ENCODE measurements around the gene S100A1. TPM values are rescaled to one million over a fixed set of nuclear protein-coding genes. Genes with fewer than 3 reads are reported as not detected.
A peak's percentile ranks its signal among the peaks of the same experiment; 100 is the strongest.
"Not testable (repeated sequence)": the region's sequence is repeated elsewhere in the genome, so short reads cannot be mapped to it uniquely, and the experiment has no call there.

Gene S100A1
- not detected in 2 replicates for total RNA-seq

DNA sequence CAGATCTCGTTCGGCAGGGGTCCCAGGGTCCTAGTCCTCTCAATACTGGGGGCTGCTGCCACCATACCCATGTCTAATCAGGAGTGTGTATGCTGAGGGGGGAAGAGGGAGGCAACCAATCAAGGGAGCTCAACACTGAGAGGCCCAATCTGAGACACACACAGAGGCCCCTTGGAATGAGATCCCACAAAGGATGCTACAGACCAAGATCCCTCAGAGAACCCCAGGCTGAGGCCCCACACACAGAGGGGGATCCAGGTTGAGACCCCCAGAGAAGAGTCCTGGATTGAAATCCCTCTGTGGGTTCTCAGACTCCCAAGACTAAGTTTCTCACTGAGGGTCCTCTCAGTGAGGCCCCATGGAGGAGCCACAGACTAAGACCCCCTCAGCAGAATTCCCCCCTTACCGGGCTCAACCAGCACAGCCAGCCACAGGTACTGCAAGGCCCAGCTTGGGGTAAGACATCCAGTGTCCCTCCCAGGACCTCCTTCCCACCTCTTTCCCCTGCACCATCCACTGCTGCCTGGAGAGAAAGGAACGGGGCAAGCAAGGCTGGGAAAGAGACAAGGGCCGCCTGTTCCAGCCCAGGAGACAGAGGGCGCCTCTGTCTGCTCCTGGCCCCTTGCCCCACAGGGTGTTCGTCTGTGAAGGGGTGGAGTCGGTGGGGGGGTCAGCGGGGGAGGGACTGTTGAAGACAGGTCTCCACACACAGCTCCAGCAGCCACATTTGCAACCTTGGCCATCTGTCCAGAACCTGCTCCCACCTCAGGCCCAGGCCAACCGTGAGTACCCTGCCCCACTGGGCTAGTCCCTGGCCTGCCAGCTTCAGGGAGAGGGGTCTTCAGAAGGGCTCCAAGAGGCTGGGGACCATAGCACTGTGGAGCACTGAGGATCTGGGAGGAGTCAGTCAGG lies at the start of gene S100A1:
Gene S100A1, plus strand, starts transcription at position 720 of the 912 bp plus-strand sequence. CDS start 2,088 bp downstream, outside the sequence.
- peaks cover 16% of the 10 kb centered on the region for H3K4me1 Mint-ChIP-seq
- H3K9me3 Mint-ChIP-seq, result no peaks in the 10 kb centered on the region
- H3K27me3 Mint-ChIP-seq, result no peaks in the 10 kb centered on the region
- peaks cover 3% of the 10 kb centered on the region for H3K36me3 Mint-ChIP-seq (ENCODE audit: low read depth)
- no peak within 1 kb of the TSS for H3K27ac Mint-ChIP-seq
- DNase-seq, result no peak
- no peak within 1 kb of the TSS for H3K4me3 Mint-ChIP-seq
- intact Hi-C loops (cut with micrococcal nuclease), result no loop called here

- Mint-ChIP-seq H3K27ac (no peak overlapping the region), H3K9me3 (no peaks in the 10 kb centered on the region), H3K27me3 (peaks cover 26% of the 10 kb centered on the region), H3K36me3 (ENCODE audit: low read depth) (no peaks in the 10 kb centered on the region), H3K4me3 (no peak overlapping the region), H3K4me1 (peaks cover 6% of the 10 kb centered on the region)
- no peak for DNase-seq
- intact Hi-C loops (cut with micrococcal nuclease), result no loop called here
Measured at GRCh38 chr1:153578490-153578889, 49.7 kb upstream of the S100A1 start.

DNA sequence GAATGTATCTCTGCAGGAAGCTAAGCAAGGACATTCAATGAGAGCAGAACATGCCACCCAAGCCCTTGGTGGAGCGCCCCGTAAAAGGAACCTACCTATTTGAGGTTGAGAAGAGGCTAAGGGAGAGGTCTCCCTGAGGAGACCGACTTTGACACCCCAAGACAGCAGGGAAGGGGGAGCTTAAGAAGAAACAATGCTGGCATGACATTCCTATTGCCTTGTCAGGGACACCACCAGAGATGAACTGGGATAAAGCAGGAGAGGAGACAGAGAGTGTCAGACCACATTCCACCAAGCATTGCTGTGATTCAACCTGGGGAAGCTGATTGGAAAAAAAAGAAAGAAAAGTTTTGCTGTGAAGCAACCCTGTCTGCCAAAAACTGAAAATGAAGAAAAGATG lies 49.3 kb upstream of the S100A1 start:
- no peak for DNase-seq
- Mint-ChIP-seq H3K4me1 (peaks cover 6% of the 10 kb centered on the region), H3K4me3 (no peak overlapping the region), H3K36me3 (ENCODE audit: low read depth) (no peaks in the 10 kb centered on the region), H3K27me3 (peaks cover 29% of the 10 kb centered on the region), H3K9me3 (no peaks in the 10 kb centered on the region), H3K27ac (no peak overlapping the region)
- intact Hi-C loops (cut with micrococcal nuclease), result no loop called here

DNA sequence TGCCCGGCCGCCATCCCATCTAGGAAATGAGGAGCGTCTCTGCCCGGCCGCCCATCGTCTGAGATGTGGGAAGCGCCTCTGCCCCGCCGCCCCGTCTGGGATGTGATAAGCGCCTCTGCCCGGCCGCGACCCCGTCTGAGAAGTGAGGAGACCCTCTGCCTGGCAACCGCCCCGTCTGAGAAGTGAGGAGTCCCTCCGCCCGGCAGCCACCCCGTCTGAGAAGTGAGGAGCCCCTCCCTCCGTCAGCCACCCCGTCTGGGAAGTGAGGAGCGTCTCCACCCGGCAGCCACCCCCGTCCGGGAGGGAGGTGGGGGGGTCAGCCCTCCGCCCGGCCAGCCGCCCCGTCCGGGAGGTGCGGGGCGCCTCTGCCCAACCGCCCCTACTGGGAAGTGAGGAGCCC lies 45.4 kb upstream of the S100A1 start:
- H3K4me1 Mint-ChIP-seq; H3K4me3 Mint-ChIP-seq; DNase-seq; H3K27ac Mint-ChIP-seq; H3K36me3 Mint-ChIP-seq (ENCODE audit: low read depth); H3K9me3 Mint-ChIP-seq; intact Hi-C loops (cut with micrococcal nuclease): not testable (repeated sequence)
- H3K27me3 Mint-ChIP-seq, result peaks cover 33% of the 10 kb centered on the region

GRCh38 chr1:153583514-153583913 lies 44.7 kb upstream of the S100A1 start:
- H3K9me3 Mint-ChIP-seq; H3K27ac Mint-ChIP-seq; H3K36me3 Mint-ChIP-seq (ENCODE audit: low read depth); H3K4me1 Mint-ChIP-seq; H3K4me3 Mint-ChIP-seq; intact Hi-C loops (cut with micrococcal nuclease); DNase-seq: not testable (repeated sequence)
- peaks cover 29% of the 10 kb centered on the region for H3K27me3 Mint-ChIP-seq

- Mint-ChIP-seq H3K4me3 (no peak overlapping the region), H3K36me3 (ENCODE audit: low read depth) (no peaks in the 10 kb centered on the region)
- intact Hi-C loops (cut with micrococcal nuclease), result no loop called here
Measured at GRCh38 chr1:153583976-153584375, 44.3 kb upstream of the S100A1 start.

GRCh38 chr1:153585006-153585405 lies 43.2 kb upstream of the S100A1 start:
- no peak overlapping the region for H3K4me3 Mint-ChIP-seq
- no peaks in the 10 kb centered on the region for H3K4me1 Mint-ChIP-seq
- no peak for DNase-seq
- H3K36me3 Mint-ChIP-seq (ENCODE audit: low read depth), result no peaks in the 10 kb centered on the region
- no peak overlapping the region for H3K27ac Mint-ChIP-seq
- H3K9me3 Mint-ChIP-seq, result no peaks in the 10 kb centered on the region
- intact Hi-C loops (cut with micrococcal nuclease), result no loop called here
- H3K27me3 Mint-ChIP-seq, result peaks cover 19% of the 10 kb centered on the region

More at GRCh38 chr1:153583976-153584375, 44.3 kb upstream of the S100A1 start:
- Mint-ChIP-seq H3K4me1 (no peaks in the 10 kb centered on the region), H3K27me3 (peaks cover 24% of the 10 kb centered on the region), H3K9me3 (no peaks in the 10 kb centered on the region), H3K27ac (no peak overlapping the region)
- DNase-seq, result no peak

DNA sequence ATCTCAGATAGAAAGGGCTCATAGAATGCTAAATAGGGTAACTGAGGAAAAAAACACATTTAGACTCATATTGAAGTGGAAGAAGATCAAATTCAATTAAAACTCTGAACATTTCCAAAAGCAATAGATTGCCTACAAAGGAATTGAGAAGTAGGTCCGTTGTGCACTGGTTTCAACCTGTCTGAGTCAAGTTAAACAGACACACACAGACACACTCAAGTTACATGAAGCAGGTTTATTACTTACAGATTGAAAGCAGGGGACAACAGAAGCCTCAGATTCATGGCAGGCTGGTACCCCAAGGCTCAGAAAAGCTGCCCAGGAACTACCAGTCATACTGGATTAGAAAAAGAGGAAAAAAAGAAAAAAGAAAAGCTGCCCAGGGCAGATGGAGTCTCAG lies 41.9 kb upstream of the S100A1 start:
- H3K9me3 Mint-ChIP-seq, result no peaks in the 10 kb centered on the region
- intact Hi-C loops (cut with micrococcal nuclease), result no loop called here
- H3K27ac Mint-ChIP-seq, result no peak overlapping the region
- no peak overlapping the region for H3K4me3 Mint-ChIP-seq
- H3K4me1 Mint-ChIP-seq, result no peaks in the 10 kb centered on the region
- peaks cover 19% of the 10 kb centered on the region for H3K27me3 Mint-ChIP-seq
- no peaks in the 10 kb centered on the region for H3K36me3 Mint-ChIP-seq (ENCODE audit: low read depth)
- no peak for DNase-seq

- Mint-ChIP-seq H3K4me1 (no peaks in the 10 kb centered on the region), H3K4me3 (no peak overlapping the region), H3K27ac (no peak overlapping the region), H3K27me3 (peaks cover 19% of the 10 kb centered on the region), H3K36me3 (ENCODE audit: low read depth) (no peaks in the 10 kb centered on the region), H3K9me3 (no peaks in the 10 kb centered on the region)
- intact Hi-C loops (cut with micrococcal nuclease), result no loop called here
- no peak for DNase-seq
Measured at GRCh38 chr1:153587314-153587713, 40.9 kb upstream of the S100A1 start.

DNA sequence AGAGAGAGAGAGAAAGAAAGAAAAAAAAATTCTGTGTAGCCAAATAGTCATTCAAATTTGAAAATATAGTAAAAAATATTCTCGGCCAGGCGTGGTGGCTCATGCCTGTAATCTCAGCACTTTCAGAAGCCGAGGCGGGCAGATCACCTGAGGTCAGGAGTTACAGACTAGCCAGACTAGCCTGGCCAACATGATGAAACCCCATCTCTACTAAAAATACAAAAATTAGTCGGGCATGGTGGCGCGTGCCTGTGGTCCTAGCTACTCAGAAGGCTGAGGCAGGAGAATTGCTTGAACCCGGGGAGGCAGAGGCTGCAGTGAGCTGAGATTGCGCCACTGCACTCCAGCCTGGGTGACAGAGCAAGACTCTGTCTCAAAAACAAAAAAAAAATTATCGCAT lies 40.2 kb upstream of the S100A1 start:
- H3K4me3 Mint-ChIP-seq; H3K4me1 Mint-ChIP-seq; H3K27ac Mint-ChIP-seq; DNase-seq; intact Hi-C loops (cut with micrococcal nuclease); H3K36me3 Mint-ChIP-seq (ENCODE audit: low read depth); H3K9me3 Mint-ChIP-seq: not testable (repeated sequence)
- peaks cover 19% of the 10 kb centered on the region for H3K27me3 Mint-ChIP-seq

GRCh38 chr1:153588482-153588881 lies 39.8 kb upstream of the S100A1 start:
- no peak for DNase-seq
- Mint-ChIP-seq H3K27me3 (peaks cover 19% of the 10 kb centered on the region), H3K9me3 (no peaks in the 10 kb centered on the region), H3K36me3 (ENCODE audit: low read depth) (no peaks in the 10 kb centered on the region), H3K27ac (no peak overlapping the region), H3K4me1 (no peaks in the 10 kb centered on the region), H3K4me3 (no peak overlapping the region)
- intact Hi-C loops (cut with micrococcal nuclease), result no loop called here

- H3K4me3 Mint-ChIP-seq, result no peak overlapping the region
Measured at GRCh38 chr1:153592748-153593147, 35.5 kb upstream of the S100A1 start.

GRCh38 chr1:153597206-153597605 lies 31.0 kb upstream of the S100A1 start:
- H3K27ac Mint-ChIP-seq, result peak overlapping the region; percentile 77
- H3K9me3 Mint-ChIP-seq, result no peaks in the 10 kb centered on the region
- intact Hi-C loops (cut with micrococcal nuclease), result no loop called here
- no peaks in the 10 kb centered on the region for H3K36me3 Mint-ChIP-seq (ENCODE audit: low read depth)
- no peak for DNase-seq
- H3K4me1 Mint-ChIP-seq, result peaks cover 19% of the 10 kb centered on the region
- no peak overlapping the region for H3K4me3 Mint-ChIP-seq
- no peaks in the 10 kb centered on the region for H3K27me3 Mint-ChIP-seq

More at GRCh38 chr1:153592748-153593147, 35.5 kb upstream of the S100A1 start:
- Mint-ChIP-seq H3K27me3 (peaks cover 2% of the 10 kb centered on the region), H3K9me3 (no peaks in the 10 kb centered on the region), H3K27ac (no peak overlapping the region), H3K36me3 (ENCODE audit: low read depth) (no peaks in the 10 kb centered on the region), H3K4me1 (peaks cover 7% of the 10 kb centered on the region)
- no peak for DNase-seq
- intact Hi-C loops (cut with micrococcal nuclease), result no loop called here

DNA sequence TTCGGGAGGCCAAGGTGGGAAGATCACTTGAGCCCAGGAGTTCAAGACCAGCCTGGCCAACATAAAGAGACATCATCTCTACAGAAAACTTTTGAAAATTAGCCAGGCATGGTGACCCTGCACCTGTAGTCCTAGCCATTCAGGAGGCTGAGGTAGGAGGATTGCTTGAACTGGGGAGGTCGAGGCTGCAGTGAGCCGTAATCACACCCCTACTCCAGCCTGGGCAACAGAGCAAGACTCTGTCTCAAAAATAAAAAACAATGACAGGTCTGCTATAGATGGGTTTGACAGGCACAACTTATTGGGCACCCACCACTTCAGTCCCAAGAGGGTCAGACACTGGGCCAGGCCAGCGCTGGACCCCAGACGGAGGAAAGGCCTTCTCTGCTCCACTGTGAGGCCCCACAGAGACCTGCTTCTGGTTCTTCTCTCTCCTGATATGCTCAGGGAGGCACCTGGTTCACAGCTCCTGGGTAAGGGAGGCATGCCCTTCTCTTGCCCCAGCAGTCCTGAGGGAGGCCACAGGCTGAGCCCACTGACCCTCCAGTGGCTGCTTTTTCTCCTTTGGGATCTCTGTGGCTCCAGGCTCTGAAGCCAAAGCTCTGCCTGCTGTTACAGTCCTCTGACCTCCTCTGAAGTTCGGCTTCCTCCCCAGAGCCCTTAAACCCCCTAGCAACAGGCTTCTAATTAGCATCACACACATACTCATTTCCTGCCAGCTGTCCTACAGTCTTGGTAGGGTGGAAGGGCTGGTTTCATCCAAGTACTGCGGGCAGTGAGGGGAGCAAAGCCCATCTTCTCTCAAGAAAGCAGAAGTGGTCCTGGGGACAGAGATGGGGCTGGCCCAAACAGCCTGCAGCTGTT lies 29.7 kb upstream of the S100A1 start:
- Mint-ChIP-seq H3K27me3 (no peaks in the 10 kb centered on the region), H3K36me3 (ENCODE audit: low read depth) (no peaks in the 10 kb centered on the region), H3K4me3 (no peak overlapping the region), H3K9me3 (no peaks in the 10 kb centered on the region), H3K4me1 (peaks cover 19% of the 10 kb centered on the region), H3K27ac (peak overlapping the region; percentile 54)
- DNase-seq, result peak; percentile 74
- intact Hi-C loops (cut with micrococcal nuclease), result no loop called here
